ENCODE results near the gene RIPOR1.

GRCh38 chr16:67551972-67552371, 23.3 kb downstream of the RIPOR1 start:
- TF ChIP-seq, protein P1, sequence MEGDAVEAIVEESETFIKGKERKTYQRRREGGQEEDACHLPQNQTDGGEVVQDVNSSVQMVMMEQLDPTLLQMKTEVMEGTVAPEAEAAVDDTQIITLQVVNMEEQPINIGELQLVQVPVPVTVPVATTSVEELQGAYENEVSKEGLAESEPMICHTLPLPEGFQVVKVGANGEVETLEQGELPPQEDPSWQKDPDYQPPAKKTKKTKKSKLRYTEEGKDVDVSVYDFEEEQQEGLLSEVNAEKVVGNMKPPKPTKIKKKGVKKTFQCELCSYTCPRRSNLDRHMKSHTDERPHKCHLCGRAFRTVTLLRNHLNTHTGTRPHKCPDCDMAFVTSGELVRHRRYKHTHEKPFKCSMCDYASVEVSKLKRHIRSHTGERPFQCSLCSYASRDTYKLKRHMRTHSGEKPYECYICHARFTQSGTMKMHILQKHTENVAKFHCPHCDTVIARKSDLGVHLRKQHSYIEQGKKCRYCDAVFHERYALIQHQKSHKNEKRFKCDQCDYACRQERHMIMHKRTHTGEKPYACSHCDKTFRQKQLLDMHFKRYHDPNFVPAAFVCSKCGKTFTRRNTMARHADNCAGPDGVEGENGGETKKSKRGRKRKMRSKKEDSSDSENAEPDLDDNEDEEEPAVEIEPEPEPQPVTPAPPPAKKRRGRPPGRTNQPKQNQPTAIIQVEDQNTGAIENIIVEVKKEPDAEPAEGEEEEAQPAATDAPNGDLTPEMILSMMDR (conservative IDR thresholded peaks at IDR 0.05; ENCODE audit: low read depth, low read length): no peak
- no peak for TF ChIP-seq EZH2phosphoT487 (IDR thresholded peaks at IDR 0.05; ENCODE audit: borderline replicate concordance, low read length)
- TF ChIP-seq EZH2 (IDR thresholded peaks at IDR 0.05; ENCODE audit: low read length, unreplicated experiment): no peak

Measured in PC-3 (cell line).